OCI-LY7 (cell line): ENCODE results near the gene FOXN1. TPM values are rescaled to one million over a fixed set of nuclear protein-coding genes. Genes with fewer than 3 reads are reported as not detected.

Source experiments
- BruUV-seq: library from RNA; stranded (reverse); fragments of 400-500 nt; replicated peaks from 2 replicates; lab custom pipeline; 2021; lab: Mats Ljungman, UMichigan
- CTCF ChIA-PET: fragments of 300-600 bp; sonication (Branson Sonifier 250); formaldehyde crosslinking; loops from one replicate; lab custom pipeline; 2022; ENCODE audit warnings: antibody characterized with exemption; ENCODE audit not compliant: unreplicated experiment; lab: Charles Lee
- POLR2A ChIA-PET: fragments of 300-600 bp; sonication (Branson Sonifier 250); formaldehyde crosslinking; loops from one replicate; lab custom pipeline; 2022; ENCODE audit warnings: antibody characterized with exemption; lab: Charles Lee
- DNase-seq: peaks from one replicate; pipeline ENCODE4 v3.0.0-alpha.2; 2015; ENCODE audit warnings: low spot score
- H2AFZ ChIP-seq: fragments of 200-600 bp; sonication (generic), shearing (Covaris generic); 2 replicates; pipeline ENCODE4 v1.6.1; 2014; ENCODE audit warnings: mild to moderate bottlenecking, antibody characterized with exemption, low read length, moderate library complexity
- H3K27ac ChIP-seq: fragments of 200-600 bp; sonication (generic); 2 replicates; pipeline ENCODE4 v1.5.1; 2014; ENCODE audit warnings: mixed run types, low read depth, mild to moderate bottlenecking, moderate library complexity, low read length, inconsistent platforms; ENCODE audit not compliant: poor library complexity, severe bottlenecking
- H3K36me3 ChIP-seq: fragments of 200-600 bp; sonication (generic); 2 replicates; pipeline ENCODE4 v1.6.1; 2014; ENCODE audit warnings: mild to moderate bottlenecking, antibody characterized with exemption, low read length, moderate library complexity, mixed read lengths; ENCODE audit not compliant: insufficient read depth
- H3K4me1 ChIP-seq: fragments of 200-600 bp; sonication (generic); 2 replicates; pipeline ENCODE4 v1.5.1; 2014; ENCODE audit warnings: mild to moderate bottlenecking, low read length; ENCODE audit not compliant: insufficient read depth, poor library complexity, severe bottlenecking
- H3K4me2 ChIP-seq: fragments of 200-600 bp; sonication (generic); 2 replicates; pipeline ENCODE4 v1.6.1; 2014; ENCODE audit warnings: mild to moderate bottlenecking, low read length
- H3K4me3 ChIP-seq: fragments of 200-600 bp; sonication (generic); 2 replicates; pipeline ENCODE4 v1.5.1; 2014; ENCODE audit warnings: mild to moderate bottlenecking, low read depth, low read length; ENCODE audit not compliant: poor library complexity, severe bottlenecking
- H3K79me2 ChIP-seq: fragments of 200-600 bp; sonication (generic); 2 replicates; pipeline ENCODE4 v1.6.1; 2016; ENCODE audit warnings: low read depth, mild to moderate bottlenecking, low read length, moderate library complexity, mixed read lengths; ENCODE audit not compliant: insufficient read depth
- H3K9me2 ChIP-seq: fragments of 200-600 bp; sonication (generic); 2 replicates; pipeline ENCODE4 v1.6.1; 2016; ENCODE audit warnings: mild to moderate bottlenecking, low read length, mixed read lengths; ENCODE audit not compliant: insufficient read depth
- H3K9me3 ChIP-seq: fragments of 200-600 bp; sonication (generic); 2 replicates; pipeline ENCODE4 v1.6.1; 2014; ENCODE audit warnings: mild to moderate bottlenecking, mixed run types, low read length, mixed read lengths
- H4K20me1 ChIP-seq: fragments of 200-600 bp; sonication (generic); 2 replicates; pipeline ENCODE4 v1.6.1; 2014; ENCODE audit warnings: mild to moderate bottlenecking, antibody characterized with exemption, low read length, moderate library complexity, mixed read lengths; ENCODE audit not compliant: insufficient read depth
- EZH2phosphoT487 ChIP-seq: fragments of 200-600 bp; sonication (generic); IDR thresholded peaks from 2 replicates; pipeline ENCODE4 v1.6.1; 2018; ENCODE audit warnings: low read depth, borderline replicate concordance, mild to moderate bottlenecking, mixed run types, antibody characterized with exemption, low read length, moderate library complexity, mixed read lengths
- intact Hi-C: fragments of 100-400 bp; cut with micrococcal nuclease; formaldehyde crosslinking; loops from one replicate; pipeline ENCODE4 v1.10.0; 2022; ENCODE audit not compliant: unreplicated experiment
- total RNA-seq, 2 experiments: library from RNA; depleted of rRNA in 1 of 2; stranded (reverse); fragments of >200 nt in 1 of 2; shearing (Covaris generic) in 1 of 2; gene quantifications; 2 replicates each; pipeline ENCODE4 v1.2.3, GENCODE V29; 2014 to 2022
- TF ChIP-seq, protein P1 (sequence below): fragments of 200-600 bp; sonication (generic); conservative IDR thresholded peaks from 2 replicates; pipeline ENCODE4 v1.5.1; 2014; ENCODE audit warnings: mild to moderate bottlenecking, antibody characterized with exemption, low read length, moderate library complexity, mixed read lengths

Gene FOXN1
- total RNA-seq, 2 experiments from 2014 or later, result not detected

GRCh38 chr17:28518578-28518977 lies 12.4 kb downstream of the FOXN1 start:
- Histone ChIP-seq H3K9me3 (0 out of 2 replicates have a peak, but pooled peaks cover 7% of the 10 kb centered on the region), H3K4me3 (no peak overlapping the region), H4K20me1 (no peaks in the 10 kb centered on the region; the same call in 1 of the 2 replicates), H3K4me1 (no peaks in the 10 kb centered on the region), H3K4me2 (no peak overlapping the region), H3K79me2 (no peaks in the 10 kb centered on the region), H3K36me3 (no peaks in the 10 kb centered on the region), H3K9me2 (no peaks in the 10 kb centered on the region), H2AFZ (no peak overlapping the region), H3K27ac (no peak overlapping the region)
- no peak for DNase-seq
- no TSS peak for BruUV-seq
- TF ChIP-seq, protein P1, sequence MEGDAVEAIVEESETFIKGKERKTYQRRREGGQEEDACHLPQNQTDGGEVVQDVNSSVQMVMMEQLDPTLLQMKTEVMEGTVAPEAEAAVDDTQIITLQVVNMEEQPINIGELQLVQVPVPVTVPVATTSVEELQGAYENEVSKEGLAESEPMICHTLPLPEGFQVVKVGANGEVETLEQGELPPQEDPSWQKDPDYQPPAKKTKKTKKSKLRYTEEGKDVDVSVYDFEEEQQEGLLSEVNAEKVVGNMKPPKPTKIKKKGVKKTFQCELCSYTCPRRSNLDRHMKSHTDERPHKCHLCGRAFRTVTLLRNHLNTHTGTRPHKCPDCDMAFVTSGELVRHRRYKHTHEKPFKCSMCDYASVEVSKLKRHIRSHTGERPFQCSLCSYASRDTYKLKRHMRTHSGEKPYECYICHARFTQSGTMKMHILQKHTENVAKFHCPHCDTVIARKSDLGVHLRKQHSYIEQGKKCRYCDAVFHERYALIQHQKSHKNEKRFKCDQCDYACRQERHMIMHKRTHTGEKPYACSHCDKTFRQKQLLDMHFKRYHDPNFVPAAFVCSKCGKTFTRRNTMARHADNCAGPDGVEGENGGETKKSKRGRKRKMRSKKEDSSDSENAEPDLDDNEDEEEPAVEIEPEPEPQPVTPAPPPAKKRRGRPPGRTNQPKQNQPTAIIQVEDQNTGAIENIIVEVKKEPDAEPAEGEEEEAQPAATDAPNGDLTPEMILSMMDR, result no peak
- POLR2A ChIA-PET, result interaction anchor here (0.7 kb wide), 1 partner anchor 1122 kb away, joined by 3 read pairs; no protein-coding TSS in a partner anchor
- intact Hi-C loops, result no loop called here
- CTCF ChIA-PET, result no interaction called here

- no peaks in the 10 kb centered on the region for H3K36me3 ChIP-seq
- intact Hi-C loops, result no loop called here
- POLR2A ChIA-PET, result interaction anchor here (1.0 kb wide), 1 partner anchor 16 kb away, joined by 3 read pairs; no protein-coding TSS in a partner anchor
- H3K79me2 ChIP-seq, result no peaks in the 10 kb centered on the region
- H4K20me1 ChIP-seq, result no peaks in the 10 kb centered on the region; the same call in 1 of the 2 replicates
- no peak overlapping the region for H3K27ac ChIP-seq
- 0 out of 2 replicates have a peak, but pooled peaks cover 7% of the 10 kb centered on the region for H3K9me3 ChIP-seq
- H3K9me2 ChIP-seq, result no peaks in the 10 kb centered on the region
- CTCF ChIA-PET, result no interaction called here
- H3K4me2 ChIP-seq, result no peak overlapping the region
- no peaks in the 10 kb centered on the region for H3K4me1 ChIP-seq
- DNase-seq, result no peak
- TF ChIP-seq EZH2phosphoT487, result no peak
- TF ChIP-seq, protein P1, result no peak
- no TSS peak for BruUV-seq
- no peak overlapping the region for H2AFZ ChIP-seq
- no peak overlapping the region for H3K4me3 ChIP-seq
Observed at GRCh38 chr17:28519236-28519635, 13.1 kb downstream of the FOXN1 start.

GRCh38 chr17:28520687-28521086 lies 14.5 kb downstream of the FOXN1 start:
- no TSS peak for BruUV-seq
- H3K4me1 ChIP-seq, result no peaks in the 10 kb centered on the region
- no peak for TF ChIP-seq EZH2phosphoT487
- TF ChIP-seq, protein P1, result no peak
- ChIA-PET CTCF (no interaction called here), POLR2A (interaction anchor here (0.6 kb wide), 2 partner anchors 17 to 22 kb away, joined by 3 read pairs; no protein-coding TSS in a partner anchor)
- H3K4me2 ChIP-seq, result no peak overlapping the region
- no peaks in the 10 kb centered on the region for H3K36me3 ChIP-seq
- no peak overlapping the region for H3K4me3 ChIP-seq
- no peak for DNase-seq
- no peak overlapping the region for H3K27ac ChIP-seq
- intact Hi-C loops, result no loop called here
- no peaks in the 10 kb centered on the region; the same call in 1 of the 2 replicates for H4K20me1 ChIP-seq
- H3K9me3 ChIP-seq, result 0 out of 2 replicates have a peak, but pooled peaks cover 2% of the 10 kb centered on the region
- no peak overlapping the region for H2AFZ ChIP-seq
- no peaks in the 10 kb centered on the region for H3K79me2 ChIP-seq
- no peaks in the 10 kb centered on the region for H3K9me2 ChIP-seq
